K562 (cell line): ENCODE measurements around the gene CCDC88C. TPM values are rescaled to one million over a fixed set of nuclear protein-coding genes. Genes with fewer than 3 reads are reported as not detected.

Experiments used
- CTBP1 ChIP-seq: fragments of 450-650 bp; IDR thresholded peaks from 2 replicates; pipeline ENCODE4 v1.6.1; 2016; ENCODE audit warnings: borderline replicate concordance
- CUX1 ChIP-seq: fragments of 200-800 bp; sonication (Bioruptor generic); IDR thresholded peaks from 2 replicates; pipeline ENCODE4 v1.6.1; 2016; ENCODE audit warnings: missing genetic modification characterization, missing compliant biosample characterization
- JUNB ChIP-seq: fragments of 450-650 bp; formaldehyde crosslinking; conservative IDR thresholded peaks from 2 replicates; pipeline ENCODE4 v1.4.0; 2020; ENCODE audit warnings: mild to moderate bottlenecking
- MITF ChIP-seq: IDR thresholded peaks from 2 replicates; pipeline ENCODE4 v1.6.1; 2014; ENCODE audit warnings: antibody characterized with exemption
- SRSF1 ChIP-seq: fragments of 200-400 bp; formaldehyde crosslinking; IDR thresholded peaks from 2 replicates; pipeline ENCODE4 v1.6.1; 2017; ENCODE audit warnings: mild to moderate bottlenecking, low read depth, low read length, moderate library complexity
- polyA plus RNA-seq, 8 experiments: library from polyadenylated mRNA; depleted of rRNA in 4 of 8; stranded (reverse) in 5 of 8; unstranded in 3 of 8; fragments of >200 nt; fragmentation: Nextera tagmentation in 2 of 8; fragmentation: Illumina TruSeq in 1 of 8; extraction: Ambion mirVana in 2 of 8; extraction: Trizol in 1 of 8; gene quantifications; 2 replicates each; pipeline versions ENCODE4 v1.2.1 to v1.2.3, GENCODE V29; 2011 to 2014; ENCODE audit warnings: inconsistent platforms in 1 of 8, missing spikeins in 1 of 8
- total RNA-seq, 7 experiments: library from RNA; depleted of rRNA in 6 of 7; stranded (reverse); fragments of >200 nt in 6 of 7; fragmentation: Illumina TruSeq in 2 of 7; extraction: Trizol in 2 of 7; gene quantifications; 2 replicates each; pipeline versions ENCODE4 v1.2.1 to v1.2.3, GENCODE V29; 2011 to 2021; ENCODE audit warnings: low replicate concordance in 1 of 7
- TF ChIP-seq, protein P1 (sequence below), 2 experiments: IDR thresholded peaks in 1 of 2; conservative IDR thresholded peaks in 1 of 2; 2 replicates each; pipeline ENCODE4 v1.6.1; 2016; ENCODE audit warnings: low read depth in 2 of 2, mild to moderate bottlenecking in 1 of 2, missing compliant biosample characterization in 1 of 2, missing genetic modification characterization in 1 of 2, moderate library complexity in 1 of 2
- TF ChIP-seq, protein P2 (sequence below): sonication (generic); formaldehyde crosslinking; IDR thresholded peaks from 2 replicates; pipeline ENCODE4 v1.8.0; 2022; ENCODE audit warnings: mild to moderate bottlenecking, missing genetic modification reagents

The CCDC88C gene
- total and polyA plus RNA-seq, 9 of the 15 experiments (the other 6 are each of a cell fraction or from before 2014, with no cell fraction given) = 0.62 to 22.5 (median 10.7) TPM

DNA sequence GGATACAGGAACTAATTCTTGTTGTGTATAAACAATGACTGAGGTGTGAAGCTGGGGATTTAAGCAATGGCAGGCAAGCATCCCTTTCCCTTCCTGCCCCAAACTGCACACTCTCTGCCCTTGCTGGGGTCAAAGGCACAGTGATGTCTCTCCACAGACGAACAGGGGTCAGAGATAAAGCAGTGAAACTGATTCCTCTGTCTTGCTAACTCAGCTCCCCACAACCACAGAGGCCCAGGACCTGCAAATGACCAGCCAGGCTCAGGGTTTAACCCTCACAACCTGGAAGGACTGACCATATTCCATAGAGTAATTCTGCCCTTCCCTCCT lies 67.2 kb downstream of the CCDC88C start (continued):
- TF ChIP-seq SRSF1 (no peak), CUX1 (CRISPR knock-in tag) (no peak), CTBP1 (no peak), MITF (no peak), JUNB (no peak)
- TF ChIP-seq, protein P1, sequence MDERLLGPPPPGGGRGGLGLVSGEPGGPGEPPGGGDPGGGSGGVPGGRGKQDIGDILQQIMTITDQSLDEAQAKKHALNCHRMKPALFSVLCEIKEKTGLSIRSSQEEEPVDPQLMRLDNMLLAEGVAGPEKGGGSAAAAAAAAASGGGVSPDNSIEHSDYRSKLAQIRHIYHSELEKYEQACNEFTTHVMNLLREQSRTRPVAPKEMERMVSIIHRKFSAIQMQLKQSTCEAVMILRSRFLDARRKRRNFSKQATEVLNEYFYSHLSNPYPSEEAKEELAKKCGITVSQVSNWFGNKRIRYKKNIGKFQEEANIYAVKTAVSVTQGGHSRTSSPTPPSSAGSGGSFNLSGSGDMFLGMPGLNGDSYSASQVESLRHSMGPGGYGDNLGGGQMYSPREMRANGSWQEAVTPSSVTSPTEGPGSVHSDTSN (CRISPR knock-in tag; IDR thresholded peaks at IDR 0.05; ENCODE audit: low read depth) = no peak
- TF ChIP-seq, protein P1 (tag; conservative IDR thresholded peaks at IDR 0.05; ENCODE audit: low read depth) = no peak
- TF ChIP-seq, protein P2, sequence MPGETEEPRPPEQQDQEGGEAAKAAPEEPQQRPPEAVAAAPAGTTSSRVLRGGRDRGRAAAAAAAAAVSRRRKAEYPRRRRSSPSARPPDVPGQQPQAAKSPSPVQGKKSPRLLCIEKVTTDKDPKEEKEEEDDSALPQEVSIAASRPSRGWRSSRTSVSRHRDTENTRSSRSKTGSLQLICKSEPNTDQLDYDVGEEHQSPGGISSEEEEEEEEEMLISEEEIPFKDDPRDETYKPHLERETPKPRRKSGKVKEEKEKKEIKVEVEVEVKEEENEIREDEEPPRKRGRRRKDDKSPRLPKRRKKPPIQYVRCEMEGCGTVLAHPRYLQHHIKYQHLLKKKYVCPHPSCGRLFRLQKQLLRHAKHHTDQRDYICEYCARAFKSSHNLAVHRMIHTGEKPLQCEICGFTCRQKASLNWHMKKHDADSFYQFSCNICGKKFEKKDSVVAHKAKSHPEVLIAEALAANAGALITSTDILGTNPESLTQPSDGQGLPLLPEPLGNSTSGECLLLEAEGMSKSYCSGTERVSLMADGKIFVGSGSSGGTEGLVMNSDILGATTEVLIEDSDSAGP (CRISPR knock-in tag) = no peak
